Measurements from ENCODE around the gene ACER2. TPM values are rescaled to one million over a fixed set of nuclear protein-coding genes. Genes with fewer than 3 reads are reported as not detected.

Gene ACER2
- total and polyA plus RNA-seq, 2 of the 8 experiments (the other 6 are each of a cell fraction or from before 2014, with no cell fraction given): 7.4 to 8.8 TPM

- whole genome bisulfite sequencing, 2 experiments (ENCODE audit: extremely low coverage in 1 of 2, insufficient coverage in 1 of 2, insufficient read length in 1 of 2, insufficient replicate concordance in 2 of 2, low coverage in 1 of 2, low lambda C conversion rate in 2 of 2, missing lambda C conversion rate in 1 of 2): 98% methylated on average over 2 of the region's 2 CpGs; no CpG with 5 or more reads in 1 of the 2 experiments
- no peak overlapping the region for H2BK15ac ChIP-seq (ENCODE audit: low read length)
- no peak overlapping the region for H2AK5ac ChIP-seq (ENCODE audit: low read depth, low read length)
- H3K27me3 ChIP-seq (replicated peaks in 1 of 4; ENCODE audit: control insufficient read depth in 3 of 4, extremely low read depth in 1 of 4, insufficient read depth in 3 of 4, low read length in 3 of 4): no peaks in the 10 kb centered on the region; a peak in 1 of 7 replicates
- no peaks in the 10 kb centered on the region for H3K9me3 ChIP-seq (ENCODE audit: insufficient read depth in 2 of 2, low read depth in 1 of 2, low read length in 1 of 2)
- POLR2A ChIA-PET (ENCODE audit: partially characterized antibody): interaction anchor here (1.1 to 1.2 kb wide), 2 partner anchors 29 to 49 kb away, joined by 3 read pairs; no protein-coding TSS in a partner anchor
- H3K23ac ChIP-seq (ENCODE audit: insufficient read length): no peak overlapping the region
- no peak overlapping the region for H3K4me2 ChIP-seq (ENCODE audit: insufficient read depth in 1 of 2, low read depth in 2 of 2, low read length in 2 of 2)
- no peak overlapping the region for H2BK20ac ChIP-seq (ENCODE audit: low read length)
- no peak overlapping the region for H4K5ac ChIP-seq (ENCODE audit: insufficient read length, low read depth, low read length)
- no peak overlapping the region for H2AFZ ChIP-seq (ENCODE audit: low read length)
- no peak overlapping the region for H3K4me3 ChIP-seq (ENCODE audit: extremely low read depth in 1 of 4, insufficient read depth in 2 of 4, low read depth in 3 of 4, low read length in 4 of 4)
- no peak overlapping the region for H4K91ac ChIP-seq (replicated peaks; ENCODE audit: insufficient read length, low read length)
- no peak overlapping the region for H3K9ac ChIP-seq (replicated peaks in 1 of 4; ENCODE audit: extremely low read depth in 1 of 4, low read depth in 3 of 4, low read length in 3 of 4)
- FAIRE-seq: no peak
- H3K14ac ChIP-seq (ENCODE audit: insufficient read length): no peak overlapping the region
- no peaks in the 10 kb centered on the region for H4K20me1 ChIP-seq (replicated peaks in 1 of 2; ENCODE audit: control insufficient read depth in 1 of 2, insufficient read depth in 2 of 2, low read length in 2 of 2)
- no peak overlapping the region for H3K56ac ChIP-seq (replicated peaks; ENCODE audit: insufficient read length, low read depth, low read length)
- TF ChIP-seq SIRT6 (IDR thresholded peaks at IDR 0.05; ENCODE audit: low read length): no peak
- no peak for TF ChIP-seq RAD21 (IDR thresholded peaks at IDR 0.05 in 1 of 2, conservative IDR thresholded peaks at IDR 0.05 in 1 of 2; ENCODE audit: low read depth in 2 of 2, low read length in 2 of 2)
- TF ChIP-seq PHF8 (conservative IDR thresholded peaks at IDR 0.05; ENCODE audit: low read depth, low read length): no peak
- TF ChIP-seq YY1 (IDR thresholded peaks at IDR 0.05; ENCODE audit: low read depth, low read length): no peak
- H2BK120ac ChIP-seq (replicated peaks; ENCODE audit: low read depth, low read length): no peak overlapping the region
- no peak for DNase-seq (ENCODE audit: low read depth in 1 of 2, low spot score in 2 of 2)
- H3K79me1 ChIP-seq (ENCODE audit: low read depth, low read length): peaks cover 6% of the 10 kb centered on the region; the same call in 1 of the 2 replicates
- CTCF ChIA-PET (ENCODE audit: partially characterized antibody): interaction anchor here (0.7 to 1.6 kb wide), 2 partner anchors 41 to 162 kb away, joined by 3 to 5 read pairs; no protein-coding TSS in a partner anchor
- H3K23me2 ChIP-seq (ENCODE audit: low read depth, low read length): no peaks in the 10 kb centered on the region
- peaks cover 2 to 7% (median 5%) of the 10 kb centered on the region in 4 experiments; a peak in 5 of 7 replicates for H3K4me1 ChIP-seq (replicated peaks in 1 of 4; ENCODE audit: control insufficient read depth in 3 of 4, insufficient read depth in 4 of 4, low read length in 3 of 4)
- H3K4ac ChIP-seq (replicated peaks; ENCODE audit: insufficient read length, low read depth, low read length): no peak overlapping the region
- no peaks in the 10 kb centered on the region for H3K36me3 ChIP-seq (ENCODE audit: control insufficient read depth in 2 of 4, insufficient read depth in 4 of 4, low read length in 3 of 4)
- H3K18ac ChIP-seq (ENCODE audit: extremely low read depth, low read length): no peak overlapping the region
- peaks cover 0 to 22% of the 10 kb centered on the region in 2 experiments; a peak in 2 of 4 replicates for H3K79me2 ChIP-seq (ENCODE audit: control insufficient read depth in 1 of 2, insufficient read depth in 2 of 2, low read length in 2 of 2)
- no peak overlapping the region for H2BK5ac ChIP-seq (ENCODE audit: low read depth, low read length)
- H3K27ac ChIP-seq (ENCODE audit: low read depth, low read length): no peak overlapping the region
- no peak overlapping the region for H2BK12ac ChIP-seq (ENCODE audit: low read depth, low read length)
- no peak overlapping the region for H4K8ac ChIP-seq (ENCODE audit: extremely low read depth, insufficient read depth, low read length)
Measured at GRCh38 chr9:19416143-19416542, 7.3 kb downstream of the ACER2 start.

Data from H1 (cell line).